Tibial artery (tissue), 4 donors: ENCODE measurements around the gene STARD10.
"Not testable (repeated sequence)": the region's sequence is repeated elsewhere in the genome, so short reads cannot be mapped to it uniquely, and the experiment has no call there.

Experiments
- DNase-seq, 2 donors: peaks; one replicate each; pipeline ENCODE4 v3.0.0-alpha.2; 2019
- H3K27ac ChIP-seq, 2 donors: fragments of 200-600 bp; sonication (generic) in 1 of 2; 1 replicate in 1 of 2; 2 replicates in 1 of 2; pipeline ENCODE4 v1.5.1; 2018 to 2019; ENCODE audit warnings: mild to moderate bottlenecking in 1 of 2
- H3K27me3 ChIP-seq, 2 donors: fragments of 200-600 bp; sonication (generic) in 1 of 2; one replicate each; pipeline versions ENCODE4 v1.5.1 to v1.6.0; 2016 to 2019
- H3K36me3 ChIP-seq, 3 donors: fragments of 200-600 bp; sonication (generic) in 2 of 3; one replicate each; pipeline ENCODE4 v1.5.1; 2016 to 2019; ENCODE audit warnings: mild to moderate bottlenecking in 2 of 3
- H3K4me1 ChIP-seq, 4 donors: fragments of 200-600 bp; sonication (generic) in 2 of 4; 1 replicate in 3 of 4; 2 replicates in 1 of 4; pipeline ENCODE4 v1.5.1; 2016 to 2019
- H3K4me3 ChIP-seq, 2 donors: fragments of 200-600 bp; sonication (generic) in 1 of 2; 1 replicate in 1 of 2; 2 replicates in 1 of 2; pipeline ENCODE4 v1.5.1; 2018 to 2019; ENCODE audit warnings: mild to moderate bottlenecking in 2 of 2
- H3K9me3 ChIP-seq, 3 donors: fragments of 200-600 bp; sonication (generic) in 1 of 3; one replicate each; pipeline ENCODE4 v1.5.1; 2016 to 2019
- CTCF ChIP-seq, 2 experiments: fragments of 200-600 bp in 1 of 2; fragments of 450-650 bp in 1 of 2; IDR thresholded peaks; one replicate each; pipeline ENCODE4 v1.5.1; 2017 to 2019; ENCODE audit warnings: antibody characterized with exemption in 2 of 2, mild to moderate bottlenecking in 1 of 2, moderate library complexity in 1 of 2
- intact Hi-C: fragments of 100-400 bp; cut with DNase I; formaldehyde crosslinking; loops from one replicate; pipeline ENCODE4 v1.15.0; 2023; ENCODE audit warnings: low total_unique reads

The STARD10 gene

GRCh38 chr11:72828081-72828567 is 34.3 kb upstream of the STARD10 start:
- DNase-seq = no peak
- intact Hi-C loops = no loop called here
- no peaks in the 10 kb centered on the region for H3K9me3 ChIP-seq
- H3K27me3 ChIP-seq = no peaks in the 10 kb centered on the region
- H3K36me3 ChIP-seq = peaks cover 0 to 8% (median 8%) of the 10 kb centered on the region in 3 donors
- H3K4me1 ChIP-seq = peaks cover 6 to 23% (median 20%) of the 10 kb centered on the region in 4 donors
- peak overlapping the region; percentile 27 to 86 for H3K27ac ChIP-seq
- no peak overlapping the region for H3K4me3 ChIP-seq
- TF ChIP-seq CTCF (IDR thresholded peaks at IDR 0.05) = no peak

GRCh38 chr11:72827656-72828055 is 33.8 kb upstream of the STARD10 start:
- intact Hi-C loops, H3K27me3 ChIP-seq, H3K9me3 ChIP-seq, DNase-seq, H3K36me3 ChIP-seq, H3K4me3 ChIP-seq: not testable (repeated sequence)
- Histone ChIP-seq H3K4me1 (peaks cover 6 to 21% (median 16%) of the 10 kb centered on the region in 4 donors), H3K27ac (peak overlapping the region in 1 of 2 donors; percentile 86)

GRCh38 chr11:72826942-72827480 is 33.2 kb upstream of the STARD10 start:
- no peak for TF ChIP-seq CTCF (IDR thresholded peaks at IDR 0.05)
- Histone ChIP-seq H3K9me3 (no peaks in the 10 kb centered on the region), H3K4me1 (peaks cover under 1 to 19% (median 12%) of the 10 kb centered on the region in 4 donors), H3K27ac (peak overlapping the region; percentile 33 to 86), H3K27me3 (no peaks in the 10 kb centered on the region), H3K36me3 (peaks cover 0 to 8% (median 8%) of the 10 kb centered on the region in 3 donors), H3K4me3 (no peak overlapping the region)
- no peak for DNase-seq
- intact Hi-C loops = no loop called here

GRCh38 chr11:72826191-72826941 is 32.5 kb upstream of the STARD10 start:
- H3K27ac ChIP-seq = peak overlapping the region; percentile 33 to 86
- H3K4me1 ChIP-seq = peaks cover 0 to 19% (median 11%) of the 10 kb centered on the region in 4 donors
- DNase-seq = no peak
- H3K36me3 ChIP-seq = peaks cover 0 to 8% (median 8%) of the 10 kb centered on the region in 3 donors
- no peak for TF ChIP-seq CTCF (IDR thresholded peaks at IDR 0.05)
- H3K9me3 ChIP-seq = no peaks in the 10 kb centered on the region
- intact Hi-C loops = no loop called here
- no peak overlapping the region for H3K4me3 ChIP-seq
- no peaks in the 10 kb centered on the region for H3K27me3 ChIP-seq

- no peak for DNase-seq
- intact Hi-C loops = no loop called here
- Histone ChIP-seq H3K4me3 (no peak overlapping the region), H3K27me3 (no peaks in the 10 kb centered on the region), H3K36me3 (peaks cover 0 to 8% (median 8%) of the 10 kb centered on the region in 3 donors), H3K27ac (peak overlapping the region in 1 of 2 donors; percentile 86), H3K4me1 (peaks cover 0 to 20% (median 12%) of the 10 kb centered on the region in 4 donors), H3K9me3 (no peaks in the 10 kb centered on the region)
- TF ChIP-seq CTCF (IDR thresholded peaks at IDR 0.05) = no peak
Measured at GRCh38 chr11:72825661-72826060, 31.8 kb upstream of the STARD10 start.
